ENCODE measurements around the gene RASA2. TPM values are rescaled to one million over a fixed set of nuclear protein-coding genes. Genes with fewer than 3 reads are reported as not detected.
A peak's percentile ranks its signal among the peaks of the same experiment; 100 is the strongest.

RASA2 gene
- total RNA-seq, 4 donors from 2014 or later = 9.1 to 12.8 (median 10.6) TPM

GRCh38 chr3:141487521-141488252 is 860 bp downstream of the RASA2 start:
- Histone ChIP-seq H3K4me3 (peak overlapping the region; percentile 75 to 96 (median 92)), H3K27me3 (no peaks in the 10 kb centered on the region), H3K27ac (replicated peaks in 1 of 4) (peak overlapping the region; percentile 92 to 98 (median 96)), H3K36me3 (no peaks in the 10 kb centered on the region), H3K9me3 (no peaks in the 10 kb centered on the region), H3K4me1 (peaks cover 5 to 28% (median 19%) of the 10 kb centered on the region in 4 donors)
- no peak for DNase-seq (ENCODE audit: extremely low spot score)
- intact Hi-C loops (cut with DNase I) = no loop called here
- no peak for TF ChIP-seq EP300 (IDR thresholded peaks at IDR 0.05)
- TF ChIP-seq CTCF (IDR thresholded peaks at IDR 0.05) = peak in 1 of 3 experiments; percentile 7
- TF ChIP-seq POLR2AphosphoS5 (IDR thresholded peaks at IDR 0.05) = peak; percentile 62 to 70
- WGBS = under 1% methylated on average over 23 of the region's 55 CpGs

- Histone ChIP-seq H3K36me3 (no peaks in the 10 kb centered on the region), H3K4me1 (peaks cover 5 to 28% (median 19%) of the 10 kb centered on the region in 4 donors), H3K27me3 (no peaks in the 10 kb centered on the region), H3K4me3 (no peak overlapping the region), H3K27ac (replicated peaks in 1 of 4) (no peak overlapping the region), H3K9me3 (no peaks in the 10 kb centered on the region)
- intact Hi-C loops (cut with DNase I) = no loop called here
- no peak for DNase-seq (ENCODE audit: extremely low spot score)
- WGBS = 71% methylated on average over 1 of the region's 1 CpG
- TF ChIP-seq EP300 (IDR thresholded peaks at IDR 0.05) (no peak), POLR2A (IDR thresholded peaks at IDR 0.05; ENCODE audit: low read depth) (no peak), POLR2AphosphoS5 (IDR thresholded peaks at IDR 0.05) (no peak), CTCF (IDR thresholded peaks at IDR 0.05) (no peak)
These were observed 2.4 kb downstream of the RASA2 start for GRCh38 chr3:141489203-141489602.

GRCh38 chr3:141491081-141491480 is 4.3 kb downstream of the RASA2 start:
- H3K36me3 ChIP-seq = no peaks in the 10 kb centered on the region
- H3K4me1 ChIP-seq = peaks cover 4 to 26% (median 15%) of the 10 kb centered on the region in 4 donors
- WGBS = 92% methylated on average over 3 of the region's 3 CpGs
- no peak overlapping the region for H3K27ac ChIP-seq (replicated peaks in 1 of 4)
- no peak for DNase-seq (ENCODE audit: extremely low spot score)
- no peaks in the 10 kb centered on the region for H3K27me3 ChIP-seq
- no peaks in the 10 kb centered on the region for H3K9me3 ChIP-seq
- no peak overlapping the region for H3K4me3 ChIP-seq
- intact Hi-C loops (cut with DNase I) = no loop called here
- TF ChIP-seq POLR2A (IDR thresholded peaks at IDR 0.05; ENCODE audit: low read depth) = no peak
- no peak for TF ChIP-seq POLR2AphosphoS5 (IDR thresholded peaks at IDR 0.05)
- no peak for TF ChIP-seq CTCF (IDR thresholded peaks at IDR 0.05)
- TF ChIP-seq EP300 (IDR thresholded peaks at IDR 0.05) = no peak

GRCh38 chr3:141491929-141492328 is 5.1 kb downstream of the RASA2 start:
- H3K36me3 ChIP-seq = no peaks in the 10 kb centered on the region
- no peaks in the 10 kb centered on the region for H3K27me3 ChIP-seq
- H3K4me3 ChIP-seq = no peak overlapping the region
- WGBS = 89% methylated on average over 1 of the region's 1 CpG
- no peak for DNase-seq (ENCODE audit: extremely low spot score)
- no peak overlapping the region for H3K27ac ChIP-seq (replicated peaks in 1 of 4)
- peaks cover 0 to 20% (median 10%) of the 10 kb centered on the region in 4 donors for H3K4me1 ChIP-seq
- intact Hi-C loops (cut with DNase I) = no loop called here
- no peaks in the 10 kb centered on the region for H3K9me3 ChIP-seq
- TF ChIP-seq CTCF (IDR thresholded peaks at IDR 0.05) = no peak
- TF ChIP-seq POLR2AphosphoS5 (IDR thresholded peaks at IDR 0.05) = no peak
- no peak for TF ChIP-seq POLR2A (IDR thresholded peaks at IDR 0.05; ENCODE audit: low read depth)
- TF ChIP-seq EP300 (IDR thresholded peaks at IDR 0.05) = no peak
